ENCODE data around the gene AK8.

DNA sequence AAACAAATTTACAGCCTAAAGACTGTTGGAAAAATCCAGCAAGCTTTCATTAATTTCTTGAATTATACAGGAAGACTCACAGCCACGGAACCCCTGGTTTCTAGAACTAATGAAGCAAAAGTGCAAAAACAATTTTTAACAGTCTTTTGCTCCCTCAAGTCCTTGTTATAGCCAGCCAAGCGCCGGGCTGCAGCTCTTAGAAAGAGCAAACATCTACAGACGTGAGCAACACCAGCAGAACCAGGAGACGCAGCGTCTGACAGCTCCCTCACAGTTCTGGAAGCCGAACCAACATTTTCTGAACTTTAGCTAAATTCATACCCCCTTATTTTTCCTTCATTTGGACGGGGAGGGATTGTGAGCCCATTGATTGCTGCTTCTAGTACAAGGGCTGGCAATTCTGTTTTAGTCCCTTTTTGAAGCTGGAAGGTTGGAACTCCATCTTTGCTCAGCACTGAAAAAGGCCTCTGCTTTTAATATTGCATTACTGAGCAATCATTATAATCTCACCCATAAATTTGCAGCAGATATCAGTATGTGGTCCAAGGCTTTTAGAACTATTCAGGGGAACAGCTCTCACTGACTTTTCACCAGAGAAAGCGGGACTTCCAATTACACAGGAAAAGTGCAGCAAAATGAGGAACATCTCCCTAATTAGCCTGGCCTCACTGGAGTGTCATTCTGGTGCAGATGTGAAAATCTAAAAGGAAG is 45.8 kb downstream of the AK8 start:
- TF ChIP-seq CTCF (IDR thresholded peaks at IDR 0.05) (no peak), POLR2AphosphoS5 (IDR thresholded peaks at IDR 0.05) (no peak), EP300 (IDR thresholded peaks at IDR 0.05) (no peak)

Data from stomach (tissue), 4 donors.